ENCODE data around the gene MBD5.

Gene MBD5

DNA sequence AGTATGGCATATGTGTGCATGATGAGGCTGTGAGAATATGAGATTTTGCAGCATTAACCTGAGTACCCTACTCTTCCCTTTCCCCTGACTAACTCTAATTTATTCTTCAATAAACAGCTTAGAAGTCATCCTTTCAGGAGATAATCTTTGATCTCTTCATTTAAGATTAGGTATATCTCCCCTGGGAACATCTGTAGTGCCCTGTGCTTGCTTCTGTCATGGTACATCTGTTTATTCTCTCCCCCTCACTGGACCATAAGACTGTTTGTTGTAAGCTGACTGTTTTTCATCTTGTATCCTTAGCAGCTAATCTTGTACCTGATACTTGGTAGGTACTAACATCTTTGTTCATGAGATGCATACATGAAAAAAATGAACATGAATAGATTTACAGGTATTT, 83.1 kb downstream of the MBD5 start:
- DNase-seq (ENCODE audit: low read depth): no peak
- no peak overlapping the region for H3K4me3 ChIP-seq (ENCODE audit: low read depth, low read length)
- in situ Hi-C loops (cut with HindIII; ENCODE audit: low sequenced_read_pairs): no loop called here
- TF ChIP-seq, protein P1, sequence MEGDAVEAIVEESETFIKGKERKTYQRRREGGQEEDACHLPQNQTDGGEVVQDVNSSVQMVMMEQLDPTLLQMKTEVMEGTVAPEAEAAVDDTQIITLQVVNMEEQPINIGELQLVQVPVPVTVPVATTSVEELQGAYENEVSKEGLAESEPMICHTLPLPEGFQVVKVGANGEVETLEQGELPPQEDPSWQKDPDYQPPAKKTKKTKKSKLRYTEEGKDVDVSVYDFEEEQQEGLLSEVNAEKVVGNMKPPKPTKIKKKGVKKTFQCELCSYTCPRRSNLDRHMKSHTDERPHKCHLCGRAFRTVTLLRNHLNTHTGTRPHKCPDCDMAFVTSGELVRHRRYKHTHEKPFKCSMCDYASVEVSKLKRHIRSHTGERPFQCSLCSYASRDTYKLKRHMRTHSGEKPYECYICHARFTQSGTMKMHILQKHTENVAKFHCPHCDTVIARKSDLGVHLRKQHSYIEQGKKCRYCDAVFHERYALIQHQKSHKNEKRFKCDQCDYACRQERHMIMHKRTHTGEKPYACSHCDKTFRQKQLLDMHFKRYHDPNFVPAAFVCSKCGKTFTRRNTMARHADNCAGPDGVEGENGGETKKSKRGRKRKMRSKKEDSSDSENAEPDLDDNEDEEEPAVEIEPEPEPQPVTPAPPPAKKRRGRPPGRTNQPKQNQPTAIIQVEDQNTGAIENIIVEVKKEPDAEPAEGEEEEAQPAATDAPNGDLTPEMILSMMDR (IDR thresholded peaks at IDR 0.05; ENCODE audit: low read depth, low read length, missing control alignments): no peak

DNA sequence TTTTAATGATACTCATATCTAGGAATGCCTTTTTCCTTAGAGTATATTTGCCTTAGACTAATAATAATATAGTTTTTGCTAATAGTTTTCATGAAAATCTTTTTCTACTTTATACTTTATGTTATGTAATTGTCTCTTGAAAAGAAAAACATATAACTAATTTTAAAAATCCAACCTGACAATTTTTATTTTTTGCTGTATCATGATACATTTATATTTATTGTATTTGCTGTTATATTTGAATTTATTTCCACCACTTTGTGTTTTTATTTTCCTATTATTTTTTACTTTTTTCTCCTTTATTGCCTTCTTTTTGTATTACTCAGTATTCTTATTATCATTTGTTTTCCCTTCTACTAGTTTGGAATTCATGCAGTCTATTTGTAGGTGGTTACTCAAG, 85.4 kb downstream of the MBD5 start:
- DNase-seq (ENCODE audit: low read depth): no peak
- TF ChIP-seq, protein P1 (IDR thresholded peaks at IDR 0.05; ENCODE audit: low read depth, low read length, missing control alignments): no peak
- in situ Hi-C loops (cut with HindIII; ENCODE audit: low sequenced_read_pairs): no loop called here
- no peak overlapping the region for H3K4me3 ChIP-seq (ENCODE audit: low read depth, low read length)

DNA sequence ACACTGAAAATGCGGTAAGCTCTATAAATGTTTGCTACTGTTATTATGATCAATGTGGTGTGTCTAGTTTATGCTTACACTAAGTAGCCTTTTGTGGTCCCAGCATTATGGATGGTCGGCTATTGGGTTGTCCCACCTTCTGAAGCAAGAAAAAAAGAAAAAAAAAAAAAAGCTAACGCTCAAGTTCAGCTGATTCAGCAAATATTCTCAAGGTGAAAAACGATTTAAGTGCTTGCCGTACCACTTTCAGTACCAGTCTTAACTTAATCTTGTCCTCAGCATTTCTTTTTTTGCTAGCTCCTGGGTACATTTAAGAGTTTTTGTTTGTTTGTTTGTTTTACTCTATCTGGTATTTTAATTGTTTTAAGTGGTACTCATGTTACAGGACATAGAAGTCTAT, 87.5 kb downstream of the MBD5 start:
- no peak overlapping the region for H3K4me3 ChIP-seq (ENCODE audit: low read depth, low read length)
- no peak for DNase-seq (ENCODE audit: low read depth)
- TF ChIP-seq, protein P1 (IDR thresholded peaks at IDR 0.05; ENCODE audit: low read depth, low read length, missing control alignments): no peak
- in situ Hi-C loops (cut with HindIII; ENCODE audit: low sequenced_read_pairs): no loop called here

DNA sequence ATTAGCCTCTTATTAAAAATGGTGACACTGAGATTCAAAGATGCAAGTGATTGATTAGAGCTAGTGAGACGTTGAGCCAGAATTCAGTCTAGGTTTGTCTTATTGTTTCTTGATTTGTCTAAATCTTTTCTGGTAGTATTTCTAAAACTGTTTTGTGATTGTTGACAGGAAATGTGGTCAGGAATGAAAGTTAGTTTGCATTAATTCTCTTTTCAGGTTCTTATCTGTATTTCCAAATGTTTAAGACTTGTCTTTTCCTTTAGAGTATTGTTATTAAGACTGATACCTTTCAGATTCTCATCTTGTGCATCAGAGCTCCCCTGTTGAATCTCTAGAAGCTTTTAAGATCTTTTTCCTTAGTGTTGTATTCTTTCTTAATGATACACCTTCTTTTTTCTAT, 89.3 kb downstream of the MBD5 start:
- TF ChIP-seq, protein P1 (IDR thresholded peaks at IDR 0.05; ENCODE audit: low read depth, low read length, missing control alignments): no peak
- in situ Hi-C loops (cut with HindIII; ENCODE audit: low sequenced_read_pairs): no loop called here
- DNase-seq (ENCODE audit: low read depth): no peak
- H3K4me3 ChIP-seq (ENCODE audit: low read depth, low read length): no peak overlapping the region

DNA sequence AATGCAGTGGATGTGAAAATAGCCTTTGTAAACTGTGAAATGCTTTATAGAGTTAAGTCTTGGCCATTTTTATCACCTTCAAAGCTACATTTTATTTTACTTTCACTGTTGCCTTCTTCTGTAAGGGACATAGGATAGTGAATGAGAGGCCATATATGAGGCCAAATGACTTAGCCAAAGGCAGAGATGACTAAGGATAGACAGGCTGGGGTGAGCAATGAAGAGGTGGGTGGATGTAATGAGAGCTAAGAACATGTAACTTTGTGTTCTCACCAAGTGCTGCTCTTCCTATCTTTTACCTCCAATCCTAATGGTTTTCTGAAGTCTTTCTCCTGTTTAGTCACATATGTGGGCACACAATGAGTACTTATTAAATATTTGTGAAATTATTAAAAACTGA, 101.9 kb downstream of the MBD5 start:
- in situ Hi-C loops (cut with HindIII; ENCODE audit: low sequenced_read_pairs): no loop called here
- no peak for DNase-seq (ENCODE audit: low read depth)
- no peak overlapping the region for H3K4me3 ChIP-seq (ENCODE audit: low read depth, low read length)
- TF ChIP-seq, protein P1 (IDR thresholded peaks at IDR 0.05; ENCODE audit: low read depth, low read length, missing control alignments): no peak

DNA sequence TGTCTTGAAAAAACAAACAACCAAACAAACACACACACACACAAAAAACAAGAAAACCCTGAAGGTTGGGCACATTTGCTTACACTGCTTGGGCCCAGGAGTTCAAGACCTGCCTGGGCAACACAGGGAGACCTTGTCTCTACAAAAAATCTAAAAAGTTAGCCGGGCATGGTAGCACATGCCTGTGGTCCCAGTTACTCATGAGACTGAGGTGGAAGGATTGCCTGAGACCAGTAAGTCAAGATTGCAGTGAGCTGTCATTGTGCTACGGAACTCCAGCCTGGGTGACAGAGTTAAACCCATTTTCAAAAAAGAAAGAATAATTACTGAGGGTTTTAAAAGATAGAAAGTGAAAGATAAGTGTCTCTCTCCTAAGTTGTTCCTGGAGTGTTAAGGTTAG, 103.4 kb downstream of the MBD5 start:
- no peak for DNase-seq (ENCODE audit: low read depth)
- in situ Hi-C loops (cut with HindIII; ENCODE audit: low sequenced_read_pairs): no loop called here
- no peak overlapping the region for H3K4me3 ChIP-seq (ENCODE audit: low read depth, low read length)
- TF ChIP-seq, protein P1 (IDR thresholded peaks at IDR 0.05; ENCODE audit: low read depth, low read length, missing control alignments): no peak

DNA sequence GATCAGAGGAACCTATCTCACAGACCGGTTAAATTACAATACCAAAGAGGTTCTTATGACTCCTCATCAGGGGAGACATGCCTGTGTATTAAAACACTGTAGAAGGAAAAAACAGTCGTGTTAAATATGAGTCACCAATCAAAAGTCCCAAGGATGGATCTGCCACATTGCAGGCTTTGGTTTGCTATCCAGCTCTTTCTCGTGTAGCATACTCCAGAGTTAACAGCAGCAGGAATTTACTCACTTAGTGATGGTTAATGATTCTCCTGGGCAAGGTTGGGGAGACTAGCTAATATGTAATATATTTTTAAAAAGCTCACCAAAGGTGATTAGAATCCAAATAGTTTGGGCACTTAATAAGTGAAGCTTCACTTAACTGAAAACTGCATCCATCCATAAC, 109.7 kb downstream of the MBD5 start:
- in situ Hi-C loops (cut with HindIII; ENCODE audit: low sequenced_read_pairs): no loop called here
- no peak overlapping the region for H3K4me3 ChIP-seq (ENCODE audit: low read depth, low read length)
- DNase-seq (ENCODE audit: low read depth): peak; percentile 4
- TF ChIP-seq, protein P1 (IDR thresholded peaks at IDR 0.05; ENCODE audit: low read depth, low read length, missing control alignments): no peak
